ENCODE data around the gene PANK2.
"Not testable (repeated sequence)": the region's sequence is repeated elsewhere in the genome, so short reads cannot be mapped to it uniquely, and the experiment has no call there.

The PANK2 gene

DNA sequence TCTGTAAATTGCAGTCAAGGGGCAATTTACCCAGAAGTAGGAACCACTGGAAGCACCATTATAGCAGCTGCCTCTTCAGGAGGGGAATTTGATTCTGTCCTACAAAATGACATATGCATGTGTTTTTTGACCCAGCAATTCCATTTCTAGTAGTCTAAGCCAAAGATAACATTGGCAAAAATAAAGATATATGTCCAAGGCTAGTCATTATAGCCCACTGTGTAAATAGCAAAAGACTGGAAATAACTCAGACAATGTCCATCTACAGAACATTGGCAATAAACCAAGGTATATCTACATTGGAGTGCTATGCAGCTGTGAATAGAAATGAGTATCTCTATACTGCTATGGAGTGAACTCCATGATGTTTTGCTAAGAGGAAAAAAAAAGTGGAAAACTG, 12.5 kb upstream of the PANK2 start:
- TF ChIP-seq, protein P1, sequence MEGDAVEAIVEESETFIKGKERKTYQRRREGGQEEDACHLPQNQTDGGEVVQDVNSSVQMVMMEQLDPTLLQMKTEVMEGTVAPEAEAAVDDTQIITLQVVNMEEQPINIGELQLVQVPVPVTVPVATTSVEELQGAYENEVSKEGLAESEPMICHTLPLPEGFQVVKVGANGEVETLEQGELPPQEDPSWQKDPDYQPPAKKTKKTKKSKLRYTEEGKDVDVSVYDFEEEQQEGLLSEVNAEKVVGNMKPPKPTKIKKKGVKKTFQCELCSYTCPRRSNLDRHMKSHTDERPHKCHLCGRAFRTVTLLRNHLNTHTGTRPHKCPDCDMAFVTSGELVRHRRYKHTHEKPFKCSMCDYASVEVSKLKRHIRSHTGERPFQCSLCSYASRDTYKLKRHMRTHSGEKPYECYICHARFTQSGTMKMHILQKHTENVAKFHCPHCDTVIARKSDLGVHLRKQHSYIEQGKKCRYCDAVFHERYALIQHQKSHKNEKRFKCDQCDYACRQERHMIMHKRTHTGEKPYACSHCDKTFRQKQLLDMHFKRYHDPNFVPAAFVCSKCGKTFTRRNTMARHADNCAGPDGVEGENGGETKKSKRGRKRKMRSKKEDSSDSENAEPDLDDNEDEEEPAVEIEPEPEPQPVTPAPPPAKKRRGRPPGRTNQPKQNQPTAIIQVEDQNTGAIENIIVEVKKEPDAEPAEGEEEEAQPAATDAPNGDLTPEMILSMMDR (IDR thresholded peaks at IDR 0.05; ENCODE audit: low read depth, low read length): no peak
- no peak overlapping the region for H3K4me3 ChIP-seq (ENCODE audit: low read depth, low read length)

DNA sequence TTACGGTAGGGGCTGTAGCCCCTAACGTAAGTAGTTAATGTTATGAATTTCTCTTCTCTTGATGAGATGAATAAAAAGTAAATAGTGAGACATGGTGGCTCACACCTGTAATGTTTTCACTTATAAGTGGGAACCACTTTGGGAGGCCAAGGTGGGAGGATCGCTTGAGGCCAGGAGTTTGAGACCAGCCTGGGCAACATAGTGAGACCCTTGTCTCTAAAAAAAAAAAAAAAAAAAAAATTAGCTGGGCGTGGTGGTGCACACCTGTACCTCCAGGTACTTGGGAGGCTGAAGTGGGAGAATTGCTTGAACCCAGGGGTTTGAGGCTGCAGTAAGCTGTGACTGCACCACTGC, 10.3 kb upstream of the PANK2 start:
- H3K4me3 ChIP-seq (ENCODE audit: low read depth, low read length): not testable (repeated sequence)

DNA sequence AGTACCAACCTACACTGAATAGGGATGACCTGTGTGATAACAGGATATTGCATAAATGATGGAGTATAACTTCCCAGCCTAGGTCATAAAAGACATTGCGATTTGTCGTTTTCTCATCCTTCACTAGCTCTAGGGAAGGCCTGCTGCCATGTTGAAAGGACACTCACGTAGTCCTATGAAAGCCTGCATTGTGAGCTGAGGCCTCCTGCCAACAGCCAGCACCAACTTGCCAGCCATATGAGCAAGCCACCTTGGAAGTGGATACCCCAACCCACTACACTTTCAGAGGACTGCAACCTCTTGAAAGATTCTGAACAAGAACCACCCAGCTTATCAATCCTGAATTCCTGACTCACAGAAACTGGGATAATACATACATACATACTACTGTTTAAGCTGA, 3.5 kb upstream of the PANK2 start:
- H3K4me3 ChIP-seq (ENCODE audit: low read depth, low read length): no peak overlapping the region
- TF ChIP-seq, protein P1 (IDR thresholded peaks at IDR 0.05; ENCODE audit: low read depth, low read length): no peak

DNA sequence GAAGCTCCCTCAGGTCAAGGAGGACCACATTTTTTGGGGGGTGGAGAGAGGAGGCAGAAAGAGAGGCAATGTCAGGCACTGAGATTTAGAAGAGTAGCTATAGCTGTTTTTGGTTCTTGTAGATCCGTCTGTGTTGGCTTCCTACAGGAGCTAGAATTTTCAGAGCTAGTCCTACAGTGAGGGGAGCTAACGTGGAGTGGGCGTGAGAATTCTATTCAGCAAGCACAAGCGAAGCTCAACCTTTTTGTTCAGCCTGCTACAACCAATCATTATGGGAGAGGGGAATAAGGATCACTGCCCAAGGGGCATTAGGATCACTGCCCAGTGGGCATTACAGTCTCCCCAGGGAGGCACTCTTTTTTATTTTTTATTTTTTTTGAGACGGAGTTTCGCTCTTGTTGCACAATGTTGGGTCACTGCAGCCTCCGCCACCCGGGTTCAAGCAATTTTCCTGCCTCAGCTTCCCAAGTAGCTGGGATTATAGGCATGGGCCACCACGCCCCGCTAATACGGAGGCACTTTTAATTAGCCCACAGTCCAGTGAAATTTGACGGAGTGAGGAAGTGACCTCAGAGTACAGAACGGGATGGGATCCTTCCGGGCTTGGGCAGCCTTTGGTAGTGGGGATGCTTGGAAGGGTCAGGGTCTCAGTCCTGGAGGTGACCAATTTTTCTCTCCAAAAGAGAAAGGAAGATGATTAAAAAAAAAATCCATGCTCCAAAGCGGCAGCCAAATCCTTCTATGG, 1.1 kb upstream of the PANK2 start:
- H3K4me3 ChIP-seq (ENCODE audit: low read depth, low read length): peak overlapping the region; percentile 94
- TF ChIP-seq, protein P1 (IDR thresholded peaks at IDR 0.05; ENCODE audit: low read depth, low read length): no peak

DNA sequence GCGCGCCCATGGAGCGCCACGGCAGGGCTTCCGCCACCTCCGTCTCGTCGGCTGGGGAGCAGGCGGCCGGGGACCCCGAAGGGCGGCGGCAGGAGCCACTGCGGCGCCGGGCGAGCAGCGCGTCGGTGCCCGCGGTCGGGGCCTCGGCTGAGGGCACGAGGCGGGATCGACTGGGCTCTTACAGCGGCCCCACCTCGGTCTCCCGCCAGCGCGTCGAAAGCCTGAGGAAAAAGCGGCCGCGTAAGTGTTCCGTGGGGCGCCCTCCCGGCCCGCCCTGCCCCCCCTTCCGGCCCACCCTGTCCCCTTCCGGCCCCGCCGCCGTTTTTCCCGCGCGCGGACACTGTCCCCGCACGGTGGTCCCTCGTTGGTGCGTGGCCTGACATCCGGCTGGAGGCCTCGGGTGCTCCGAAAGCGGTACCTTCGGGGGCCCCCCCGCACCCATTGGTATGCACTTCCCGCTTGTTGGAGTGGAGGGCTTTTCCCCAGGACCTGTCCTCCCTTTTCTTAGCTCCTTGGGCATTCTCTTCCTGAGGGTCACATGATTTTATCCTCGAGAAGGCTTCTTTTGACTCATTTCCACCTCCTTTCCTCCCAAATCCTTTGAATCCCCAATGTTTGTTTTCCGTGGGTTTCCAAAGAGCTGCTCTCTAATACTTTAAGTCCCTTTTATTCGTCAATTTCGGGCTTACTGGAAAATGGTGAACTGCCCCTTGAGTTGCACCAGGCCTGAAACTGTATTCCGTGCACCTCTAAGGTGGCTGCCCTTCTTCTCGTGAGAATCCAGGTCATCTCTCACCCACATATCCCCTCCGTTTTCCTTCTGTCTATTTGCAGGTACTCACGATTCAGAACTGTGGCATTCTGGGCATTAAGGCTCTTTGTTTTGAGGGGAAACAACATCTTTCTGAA, 556 bp downstream of the PANK2 start:
- peak overlapping the region; percentile 94 for H3K4me3 ChIP-seq (ENCODE audit: low read depth, low read length)
- TF ChIP-seq, protein P1 (IDR thresholded peaks at IDR 0.05; ENCODE audit: low read depth, low read length): no peak

DNA sequence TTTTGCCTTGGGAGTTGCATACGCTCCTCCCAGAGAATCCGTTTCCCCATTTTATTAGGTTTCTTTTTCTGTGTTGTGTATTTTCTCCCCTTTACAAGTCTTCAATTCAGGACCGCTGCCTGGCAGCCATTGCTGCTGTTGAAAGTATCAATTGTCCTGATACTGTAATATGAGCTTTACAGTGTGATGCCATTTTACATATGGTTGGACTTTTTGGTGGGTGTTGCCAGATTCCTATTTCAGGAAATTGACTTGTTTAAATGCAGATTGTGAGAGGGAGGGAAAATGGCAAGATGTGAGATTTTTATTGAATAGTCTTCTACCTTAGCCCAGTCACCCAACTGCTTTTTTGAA, 1.2 kb downstream of the PANK2 start:
- peak overlapping the region; percentile 94 for H3K4me3 ChIP-seq (ENCODE audit: low read depth, low read length)
- TF ChIP-seq, protein P1 (IDR thresholded peaks at IDR 0.05; ENCODE audit: low read depth, low read length): no peak

DNA sequence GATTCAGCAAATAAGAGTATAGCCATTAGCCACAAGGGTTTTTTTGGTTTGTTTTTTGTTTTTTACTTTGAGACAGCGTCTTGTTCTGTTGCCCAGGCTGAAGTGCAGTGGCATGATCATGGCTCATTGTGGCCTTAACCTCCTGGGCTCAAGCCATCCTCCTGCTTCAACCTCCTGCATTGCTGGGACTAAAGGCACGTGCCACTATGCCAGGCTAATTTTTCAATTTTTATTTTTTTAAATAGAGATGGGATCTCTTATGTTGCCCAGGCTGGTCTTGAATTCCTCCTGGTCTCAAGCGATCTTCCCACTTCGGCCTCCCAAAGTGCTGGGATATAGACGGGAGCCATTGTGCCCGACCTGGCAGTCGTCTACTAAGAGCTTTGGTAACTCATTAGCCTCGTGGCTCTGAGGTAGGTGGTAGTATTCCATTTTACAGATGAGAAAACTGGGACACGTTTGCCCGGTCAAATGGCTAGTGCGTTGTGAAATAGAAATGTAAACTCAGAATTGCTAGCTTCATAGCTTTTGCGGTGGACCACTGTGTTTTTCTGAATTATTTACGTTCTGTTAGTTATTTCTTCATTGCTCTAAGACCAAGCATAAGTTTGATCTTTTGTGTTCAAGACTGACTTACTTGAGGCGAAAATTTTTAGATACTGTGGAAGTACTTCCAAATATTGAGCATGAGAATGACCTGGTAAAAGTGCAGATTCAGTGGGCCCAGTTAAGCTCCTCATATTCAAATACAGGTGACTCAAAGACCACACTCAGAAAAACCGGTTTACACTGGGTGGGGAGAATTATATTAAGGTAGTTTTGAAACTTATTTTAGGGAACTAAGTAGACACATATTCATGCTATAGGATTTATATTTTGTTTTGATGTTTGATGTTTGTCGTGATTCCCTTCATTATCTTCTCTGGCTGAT, 2.1 kb downstream of the PANK2 start:
- H3K4me3 ChIP-seq (ENCODE audit: low read depth, low read length): peak overlapping the region; percentile 94
- TF ChIP-seq, protein P1 (IDR thresholded peaks at IDR 0.05; ENCODE audit: low read depth, low read length): no peak

Measured in WI38 (cell line).